GM19025 (cell line): ENCODE results near the gene NEURL1.

Experiments
- ATAC-seq: cut with Tn5 transposase; IDR thresholded peaks from one replicate; pipeline ENCODE4 v1.9.1; 2021; ENCODE audit warnings: mild to moderate bottlenecking, low read depth, moderate library complexity; ENCODE audit not compliant: unreplicated experiment

NEURL1 gene

GRCh38 chr10:103493362-103493915 lies at the start of gene NEURL1:
TSS of gene NEURL1 (plus strand) at chr10:103493705. CDS start at chr10:103494388, 683 bp downstream.
- no peak for ATAC-seq

GRCh38 chr10:103444478-103444877 lies 49.0 kb upstream of the NEURL1 start:
- no peak for ATAC-seq

GRCh38 chr10:103445366-103445765 lies 48.1 kb upstream of the NEURL1 start:
- no peak for ATAC-seq

GRCh38 chr10:103445767-103446567 lies 47.5 kb upstream of the NEURL1 start:
- no peak for ATAC-seq

GRCh38 chr10:103447187-103447586 lies 46.3 kb upstream of the NEURL1 start:
- no peak for ATAC-seq

GRCh38 chr10:103448746-103449145 lies 44.8 kb upstream of the NEURL1 start:
- no peak for ATAC-seq

- no peak for ATAC-seq
These were observed 44.0 kb upstream of the NEURL1 start for GRCh38 chr10:103449208-103450144.

GRCh38 chr10:103450201-103450695 lies 43.3 kb upstream of the NEURL1 start:
- ATAC-seq: no peak

GRCh38 chr10:103451091-103451813 lies 42.3 kb upstream of the NEURL1 start:
- no peak for ATAC-seq

GRCh38 chr10:103451831-103452505 lies 41.5 kb upstream of the NEURL1 start, which contains the start of gene CALHM2:
TSS of gene CALHM2 (minus strand) at chr10:103452370. CDS start at chr10:103449941, 2,429 bp downstream.
- ATAC-seq: peak; percentile 62

GRCh38 chr10:103452506-103453230 lies 40.8 kb upstream of the NEURL1 start:
- no peak for ATAC-seq

GRCh38 chr10:103454026-103454425 lies 39.5 kb upstream of the NEURL1 start:
- ATAC-seq: no peak

GRCh38 chr10:103455235-103455634 lies 38.3 kb upstream of the NEURL1 start:
- ATAC-seq: no peak

- no peak for ATAC-seq
These were observed 37.3 kb upstream of the NEURL1 start for GRCh38 chr10:103456074-103456660.

GRCh38 chr10:103457176-103457712 lies 36.3 kb upstream of the NEURL1 start:
- no peak for ATAC-seq

- no peak for ATAC-seq
These were observed 35.5 kb upstream of the NEURL1 start for GRCh38 chr10:103457896-103458583.

GRCh38 chr10:103458720-103459119 lies 34.8 kb upstream of the NEURL1 start, which contains the start of gene CALHM1:
TSS of gene CALHM1 (minus strand) at chr10:103458900. CDS start at chr10:103458751, 149 bp downstream.
- peak; percentile 48 for ATAC-seq
